Stimulated activated CD4-positive, alpha-beta T cell treated with anti-CD3 and anti-CD28 coated beads, TNF-alpha, amount 100 ng/mL, for 1 hour (primary cell): Measurements from ENCODE around the gene ALKAL2.

ENCODE experiments used
- DNase-seq, 3 donors: peaks; one replicate each; pipeline ENCODE4 v3.0.0-alpha.2; 2020; ENCODE audit warnings: low read depth in 3 of 3, low spot score in 1 of 3

ALKAL2 gene

GRCh38 chr2:290090-290722 lies 2.3 kb upstream of the ALKAL2 start:
- DNase-seq, result peak in 1 of 3 donors; percentile 29

- no peak for DNase-seq
These were observed 1.6 kb upstream of the ALKAL2 start for GRCh38 chr2:289362-290089.

- no peak for DNase-seq
These were observed 969 bp upstream of the ALKAL2 start for GRCh38 chr2:288758-289361.

GRCh38 chr2:287471-287885 lies 413 bp downstream of the ALKAL2 start:
- no peak for DNase-seq

- DNase-seq, result no peak
These were observed 1.0 kb downstream of the ALKAL2 start for GRCh38 chr2:286774-287392.

GRCh38 chr2:286035-286434 lies 1.9 kb downstream of the ALKAL2 start:
- no peak for DNase-seq

- no peak for DNase-seq
These were observed 2.4 kb downstream of the ALKAL2 start for GRCh38 chr2:285531-285930.

- DNase-seq, result no peak
These were observed 2.9 kb downstream of the ALKAL2 start for GRCh38 chr2:284896-285492.

- no peak for DNase-seq
These were observed 3.7 kb downstream of the ALKAL2 start for GRCh38 chr2:283996-284794.

- DNase-seq, result no peak
These were observed 5.3 kb downstream of the ALKAL2 start for GRCh38 chr2:282371-283263.

- DNase-seq, result no peak
These were observed 6.5 kb downstream of the ALKAL2 start for GRCh38 chr2:281381-281780.

GRCh38 chr2:280650-281110 lies 7.2 kb downstream of the ALKAL2 start:
- DNase-seq, result no peak

GRCh38 chr2:279956-280649 lies 7.8 kb downstream of the ALKAL2 start:
- DNase-seq, result no peak

- no peak for DNase-seq
These were observed 8.5 kb downstream of the ALKAL2 start for GRCh38 chr2:279366-279765.

GRCh38 chr2:278927-279320 lies 9.0 kb downstream of the ALKAL2 start:
- DNase-seq, result no peak

- no peak for DNase-seq
These were observed 9.5 kb downstream of the ALKAL2 start for GRCh38 chr2:278312-278926.

GRCh38 chr2:275466-275865 lies 12.4 kb downstream of the ALKAL2 start:
- no peak for DNase-seq

GRCh38 chr2:274503-274902 lies 13.4 kb downstream of the ALKAL2 start:
- DNase-seq, result no peak

GRCh38 chr2:273333-273732 lies 14.6 kb downstream of the ALKAL2 start:
- DNase-seq, result no peak
